ENCODE results near the gene TNFRSF25. TPM values are rescaled to one million over a fixed set of nuclear protein-coding genes. Genes with fewer than 3 reads are reported as not detected.

Gene TNFRSF25
- total RNA-seq, 1 donor from 2014 or later = 29.4 TPM

DNA sequence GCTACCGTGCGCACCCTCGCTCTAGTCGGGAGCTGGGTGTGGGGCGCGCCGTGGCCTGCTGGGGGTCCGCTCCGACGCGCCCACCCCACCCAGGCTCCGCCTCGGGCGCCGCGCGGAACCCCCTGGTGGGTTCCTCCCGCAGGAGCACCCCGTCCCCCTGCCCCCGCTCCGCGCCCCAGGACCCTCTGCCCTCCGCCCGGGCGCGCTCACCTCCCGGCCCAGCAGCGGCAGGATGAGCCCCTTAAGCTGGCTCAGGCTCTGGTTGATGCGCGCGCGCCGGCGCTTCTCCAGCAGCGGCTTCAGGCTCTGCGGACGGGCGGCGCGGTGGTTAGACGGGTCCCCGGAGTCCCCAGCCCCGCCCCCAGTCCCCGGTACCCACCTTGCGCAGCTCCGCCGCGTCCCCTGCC, 46.6 kb downstream of the TNFRSF25 start:
- no peak for TF ChIP-seq CTCF (conservative IDR thresholded peaks at IDR 0.05)
- H3K27me3 Mint-ChIP-seq = peaks cover 89% of the 10 kb centered on the region
- H3K27ac Mint-ChIP-seq = no peak overlapping the region
- H3K9me3 Mint-ChIP-seq = no peaks in the 10 kb centered on the region
- no peak for DNase-seq (ENCODE audit: extremely low spot score, unreplicated experiment)
- H3K4me3 Mint-ChIP-seq = peak overlapping the region; percentile 81
- H3K36me3 Mint-ChIP-seq = no peaks in the 10 kb centered on the region
- peaks cover 6% of the 10 kb centered on the region for H3K4me1 Mint-ChIP-seq (ENCODE audit: unreplicated experiment)

DNA sequence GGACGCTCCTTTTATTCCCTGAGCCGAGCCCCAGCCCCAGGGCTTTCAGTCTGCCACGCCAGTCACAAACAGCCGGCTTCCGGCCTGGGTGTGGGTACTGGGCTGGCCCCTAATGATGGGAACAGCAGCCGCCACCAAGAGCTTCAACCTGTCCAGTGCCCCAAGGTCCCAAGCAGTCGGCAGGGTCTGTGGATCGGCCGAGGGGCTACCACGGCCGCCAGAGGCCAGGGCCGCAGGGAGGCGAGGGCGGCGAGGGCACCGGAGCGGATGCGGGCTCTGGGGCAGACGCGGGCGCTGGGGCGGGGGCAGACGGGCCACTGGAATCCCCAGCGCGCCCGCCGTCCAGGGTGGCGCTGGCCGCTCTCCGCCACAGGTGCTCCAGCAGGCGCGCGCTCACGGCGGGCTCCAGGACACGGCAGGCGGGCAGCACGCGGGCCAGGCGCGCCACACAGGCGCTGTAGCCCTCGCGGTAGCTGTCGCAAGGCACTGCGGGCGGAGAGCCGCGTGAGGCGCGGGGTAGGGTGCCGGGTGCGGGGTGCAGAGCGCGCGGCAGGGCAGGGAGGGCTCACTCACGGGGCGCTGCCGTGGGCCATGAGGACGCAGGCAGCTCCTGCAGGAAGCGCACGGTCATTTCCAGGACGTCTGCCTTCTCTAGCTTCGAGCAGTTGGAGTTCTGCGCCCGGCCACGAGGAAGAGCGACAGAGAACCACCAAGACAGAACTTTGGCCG, 47.1 kb downstream of the TNFRSF25 start:
- Mint-ChIP-seq H3K27me3 (peaks cover 87% of the 10 kb centered on the region), H3K27ac (no peak overlapping the region), H3K4me1 (ENCODE audit: unreplicated experiment) (peaks cover 9% of the 10 kb centered on the region), H3K4me3 (peak overlapping the region; percentile 81), H3K36me3 (no peaks in the 10 kb centered on the region), H3K9me3 (no peaks in the 10 kb centered on the region)
- no peak for TF ChIP-seq CTCF (conservative IDR thresholded peaks at IDR 0.05)
- DNase-seq (ENCODE audit: extremely low spot score, unreplicated experiment) = no peak

- TF ChIP-seq CTCF (conservative IDR thresholded peaks at IDR 0.05) = no peak
- no peak for DNase-seq (ENCODE audit: extremely low spot score, unreplicated experiment)
- Mint-ChIP-seq H3K4me1 (ENCODE audit: unreplicated experiment) (peaks cover 9% of the 10 kb centered on the region), H3K36me3 (no peaks in the 10 kb centered on the region), H3K4me3 (peak overlapping the region; percentile 49), H3K9me3 (no peaks in the 10 kb centered on the region), H3K27me3 (peaks cover 83% of the 10 kb centered on the region), H3K27ac (no peak overlapping the region)
These were observed 47.9 kb downstream of the TNFRSF25 start for GRCh38 chr1:6417961-6418667.

DNA sequence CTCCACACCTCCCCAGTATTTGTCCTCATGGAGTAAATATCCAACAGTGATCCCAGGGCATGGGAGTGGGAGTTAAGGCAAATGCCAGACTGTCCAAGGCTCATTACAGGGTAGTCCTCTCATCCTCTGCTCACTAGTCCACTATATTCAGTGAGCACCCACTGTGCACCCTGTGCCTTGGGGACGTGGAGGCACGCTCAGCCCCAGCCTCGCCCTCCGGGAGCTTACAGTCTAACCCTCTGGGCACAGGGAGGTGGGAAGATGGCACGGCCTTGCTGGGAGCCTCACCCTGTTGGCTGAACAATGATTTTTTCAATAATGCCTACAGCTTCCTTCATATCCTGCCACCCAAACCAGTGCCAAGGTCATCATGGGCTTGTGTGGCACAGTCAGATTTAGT, 49.1 kb downstream of the TNFRSF25 start:
- Mint-ChIP-seq H3K27ac (peak overlapping the region; percentile 99), H3K4me1 (ENCODE audit: unreplicated experiment) (peaks cover 13% of the 10 kb centered on the region), H3K9me3 (no peaks in the 10 kb centered on the region), H3K4me3 (no peak overlapping the region), H3K27me3 (peaks cover 76% of the 10 kb centered on the region), H3K36me3 (no peaks in the 10 kb centered on the region)
- no peak for DNase-seq (ENCODE audit: extremely low spot score, unreplicated experiment)
- TF ChIP-seq CTCF (conservative IDR thresholded peaks at IDR 0.05) = no peak

- Mint-ChIP-seq H3K36me3 (no peaks in the 10 kb centered on the region), H3K4me3 (no peak overlapping the region), H3K27me3 (peaks cover 72% of the 10 kb centered on the region), H3K4me1 (ENCODE audit: unreplicated experiment) (peaks cover 13% of the 10 kb centered on the region), H3K27ac (peak overlapping the region; percentile 99), H3K9me3 (no peaks in the 10 kb centered on the region)
- no peak for TF ChIP-seq CTCF (conservative IDR thresholded peaks at IDR 0.05)
- no peak for DNase-seq (ENCODE audit: extremely low spot score, unreplicated experiment)
These were observed 49.7 kb downstream of the TNFRSF25 start for GRCh38 chr1:6416295-6416656.
